Activated T-helper 9 cell treated with anti-CD3 and anti-CD28 coated beads, Interleukin-2, amount 50 U/mL, for 16 hours (primary cell): Measurements from ENCODE around the gene PIGZ.
A peak's percentile ranks its signal among the peaks of the same experiment; 100 is the strongest.
"Not testable (repeated sequence)": the region's sequence is repeated elsewhere in the genome, so short reads cannot be mapped to it uniquely, and the experiment has no call there.

Source experiments
- DNase-seq: peaks from one replicate; pipeline ENCODE4 v3.0.0-alpha.2; 2020; ENCODE audit warnings: low read depth

Gene PIGZ

DNA sequence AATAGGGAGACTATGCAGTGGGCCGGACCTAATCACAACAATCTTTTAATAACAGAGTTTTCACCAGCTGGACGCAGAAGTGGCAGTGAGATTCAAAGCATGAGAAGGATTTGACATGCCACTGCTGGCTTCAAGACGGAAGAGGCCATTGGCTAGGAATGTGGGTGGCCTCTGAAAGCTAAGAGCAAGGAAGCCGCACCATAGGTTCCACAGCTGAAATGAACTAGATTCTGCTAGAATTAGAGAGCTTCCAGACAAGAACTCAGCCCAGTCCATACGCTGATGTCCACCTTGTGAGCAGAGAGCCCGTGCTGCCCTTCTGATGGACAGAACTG, 19.4 kb downstream of the PIGZ start:
- no peak for DNase-seq

DNA sequence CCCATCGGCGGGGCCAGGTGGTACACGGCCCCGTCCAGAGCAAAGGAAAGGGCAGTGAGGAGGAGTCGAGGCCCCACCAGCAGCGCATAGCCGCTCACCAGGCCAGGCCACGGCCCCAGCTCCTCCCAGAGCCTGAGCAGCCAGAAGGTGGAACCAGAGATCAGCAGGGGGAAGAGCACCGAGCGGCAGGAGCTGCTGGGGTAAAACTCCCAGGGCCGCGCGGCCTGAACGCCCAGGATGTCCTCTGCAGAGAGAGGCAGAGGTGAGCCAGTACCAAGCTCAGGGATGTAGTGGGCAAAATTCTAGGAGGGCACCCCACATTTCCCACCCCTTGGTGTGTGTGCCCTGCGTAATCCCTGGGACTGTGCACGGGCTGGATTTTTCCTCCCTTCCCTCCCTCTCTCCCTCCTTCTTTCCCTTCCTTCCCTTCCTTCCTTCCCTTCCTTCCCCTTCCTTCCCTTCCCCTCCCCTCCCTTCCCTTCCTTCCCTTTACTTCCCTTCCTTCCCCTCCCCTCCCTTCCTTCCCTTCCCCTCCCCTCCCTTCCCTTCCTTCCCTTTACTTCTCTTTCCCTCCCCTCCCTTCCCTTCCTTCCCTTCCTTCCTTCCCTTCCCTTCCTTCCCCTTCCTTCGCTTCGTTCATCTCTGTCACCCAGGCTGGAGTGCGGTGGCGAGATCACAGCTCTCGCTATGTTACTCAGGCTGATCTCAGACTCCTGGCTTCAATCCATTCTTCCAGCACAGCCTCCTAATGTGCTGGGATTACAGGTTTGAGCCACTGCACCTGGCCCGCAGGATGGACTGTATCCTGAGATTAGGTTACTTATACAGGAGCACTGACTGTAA, 20.0 kb downstream of the PIGZ start:
- DNase-seq = no peak

DNA sequence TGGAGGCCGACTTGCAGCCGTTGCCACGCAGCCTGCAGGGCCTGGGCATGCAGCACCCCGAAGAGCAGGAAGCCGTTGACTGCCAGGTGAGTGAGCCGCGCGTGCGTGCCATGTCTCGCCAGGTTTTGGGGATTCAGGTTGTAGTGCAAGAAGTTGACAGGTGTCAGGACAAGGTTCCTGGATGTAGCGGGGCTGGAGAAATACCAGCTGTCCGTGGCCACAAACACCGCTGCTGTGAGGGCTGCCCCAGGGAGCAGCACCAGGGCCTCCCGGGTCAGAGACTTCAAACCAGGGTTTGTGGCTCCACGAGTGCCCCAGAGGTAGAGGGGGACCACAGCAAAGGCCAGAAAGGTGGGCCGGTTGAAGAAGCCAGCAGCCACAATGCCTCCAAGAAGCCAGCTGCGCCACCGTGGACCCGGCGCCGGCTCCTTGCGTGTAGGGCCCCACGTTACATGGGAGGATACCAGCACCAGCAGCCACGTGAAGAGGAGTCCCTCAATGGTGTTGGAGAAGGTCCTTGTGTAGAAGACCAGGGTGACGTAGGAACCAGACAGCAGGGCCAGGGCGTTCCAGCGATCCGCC, 20.7 kb downstream of the PIGZ start:
- DNase-seq = no peak

GRCh38 chr3:196947136-196947859, 21.3 kb downstream of the PIGZ start:
- no peak for DNase-seq

DNA sequence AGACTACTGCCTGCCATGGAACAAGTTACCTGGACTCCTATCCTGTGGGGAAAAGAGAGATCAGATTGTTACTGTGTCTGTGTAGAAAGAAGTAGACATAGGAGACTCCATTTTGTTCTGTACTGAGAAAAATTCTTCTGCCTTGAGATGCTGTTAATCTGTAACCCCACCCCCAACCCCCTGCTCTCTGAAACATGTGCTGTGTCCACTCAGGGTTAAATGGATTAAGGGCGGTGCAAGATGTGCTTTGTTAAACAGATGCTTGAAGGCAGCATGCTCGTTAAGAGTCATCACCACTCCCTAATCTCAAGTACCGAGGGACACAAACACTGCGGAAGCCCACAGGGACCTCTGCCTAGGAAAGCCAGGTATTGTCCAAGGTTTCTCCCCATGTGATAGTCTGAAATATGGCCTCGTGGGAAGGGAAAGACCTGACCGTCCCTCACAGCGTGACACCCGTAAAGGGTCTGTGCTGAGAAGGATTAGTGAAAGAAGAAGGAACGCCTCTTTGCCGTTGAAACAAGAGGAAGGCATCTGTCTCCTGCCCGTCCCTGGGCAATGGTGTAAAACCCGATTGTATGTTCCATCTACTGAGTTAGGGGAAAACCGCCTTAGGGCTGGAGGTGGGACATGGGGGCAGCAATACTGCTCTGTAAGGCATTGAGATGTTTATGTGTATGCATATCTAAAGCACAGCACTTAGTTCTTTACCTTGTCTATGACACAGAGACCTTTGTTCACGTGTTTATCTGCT, 24.4 kb downstream of the PIGZ start:
- DNase-seq = not testable (repeated sequence)

DNA sequence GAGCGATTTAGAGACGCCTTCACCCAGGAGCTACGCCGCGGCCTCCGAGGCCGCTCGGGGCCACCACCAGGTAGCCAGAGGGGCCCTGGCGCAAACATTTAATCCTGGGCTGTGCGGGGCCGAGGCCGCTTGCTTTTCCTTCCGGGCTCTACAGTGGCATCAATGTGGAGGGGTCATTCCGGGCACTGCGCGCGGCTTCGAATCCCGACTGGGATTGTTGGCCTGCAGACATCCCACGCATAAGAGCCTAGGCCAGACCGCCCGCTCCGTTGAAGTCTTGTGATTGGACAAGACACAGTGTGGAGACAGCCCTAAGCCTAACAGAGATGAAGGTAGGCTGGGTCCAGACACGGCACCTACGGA, 25.7 kb downstream of the PIGZ start:
- no peak for DNase-seq

GRCh38 chr3:196942226-196942914, 26.3 kb downstream of the PIGZ start, which contains the start of gene NCBP2:
Gene NCBP2, minus strand, starts transcription at chr3:196942528. Its CDS starts 25 bp downstream, at chr3:196942503.
- DNase-seq = peak; percentile 100

- DNase-seq = peak; percentile 53
Observed at GRCh38 chr3:196941729-196942225, 26.9 kb downstream of the PIGZ start.

- no peak for DNase-seq
Observed at GRCh38 chr3:196938576-196938975, 30.1 kb downstream of the PIGZ start.

- DNase-seq = no peak
Observed at GRCh38 chr3:196938124-196938523, 30.5 kb downstream of the PIGZ start.

- no peak for DNase-seq
Observed at GRCh38 chr3:196936288-196936687, 32.3 kb downstream of the PIGZ start.

DNA sequence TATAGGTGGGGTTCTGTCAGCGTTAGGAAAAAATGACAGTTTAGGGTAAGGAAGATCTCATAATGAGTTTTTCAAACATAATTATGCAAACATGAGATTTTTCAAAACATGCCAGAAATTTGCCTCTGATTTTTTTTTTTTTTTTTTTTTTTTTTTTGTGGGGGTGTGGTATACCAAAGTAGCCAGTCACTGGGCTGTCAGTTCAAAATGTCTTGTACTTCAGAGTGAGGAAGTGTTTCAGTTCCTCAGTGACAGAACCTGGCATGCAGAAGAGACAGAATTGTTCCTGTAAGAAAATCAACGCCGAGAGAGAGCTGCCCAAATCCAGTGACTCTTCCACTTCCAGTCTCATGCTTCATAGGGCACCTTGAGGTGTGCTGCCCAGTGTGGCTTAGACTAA, 36.0 kb downstream of the PIGZ start:
- no peak for DNase-seq

GRCh38 chr3:196931828-196932587, 36.6 kb downstream of the PIGZ start:
- no peak for DNase-seq

DNA sequence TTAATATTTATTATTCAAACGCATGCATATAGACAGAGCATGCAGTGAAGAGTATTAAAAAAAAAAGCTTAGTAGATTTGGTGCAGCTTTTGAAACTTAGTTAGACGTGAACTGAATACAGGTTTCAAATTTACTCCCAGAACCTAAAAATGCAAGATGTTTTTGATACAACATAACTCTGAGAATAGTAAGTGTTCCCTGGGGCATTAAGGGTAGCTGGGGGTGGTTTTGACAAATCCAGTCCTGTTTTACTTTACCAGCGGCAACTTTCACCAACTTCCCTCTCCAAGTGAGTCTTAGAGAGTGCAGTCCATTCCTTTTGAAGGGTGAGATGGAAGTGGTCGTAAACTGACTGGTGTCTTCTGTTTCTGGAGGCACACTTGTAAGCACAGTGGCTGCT, 37.5 kb downstream of the PIGZ start:
- no peak for DNase-seq

DNA sequence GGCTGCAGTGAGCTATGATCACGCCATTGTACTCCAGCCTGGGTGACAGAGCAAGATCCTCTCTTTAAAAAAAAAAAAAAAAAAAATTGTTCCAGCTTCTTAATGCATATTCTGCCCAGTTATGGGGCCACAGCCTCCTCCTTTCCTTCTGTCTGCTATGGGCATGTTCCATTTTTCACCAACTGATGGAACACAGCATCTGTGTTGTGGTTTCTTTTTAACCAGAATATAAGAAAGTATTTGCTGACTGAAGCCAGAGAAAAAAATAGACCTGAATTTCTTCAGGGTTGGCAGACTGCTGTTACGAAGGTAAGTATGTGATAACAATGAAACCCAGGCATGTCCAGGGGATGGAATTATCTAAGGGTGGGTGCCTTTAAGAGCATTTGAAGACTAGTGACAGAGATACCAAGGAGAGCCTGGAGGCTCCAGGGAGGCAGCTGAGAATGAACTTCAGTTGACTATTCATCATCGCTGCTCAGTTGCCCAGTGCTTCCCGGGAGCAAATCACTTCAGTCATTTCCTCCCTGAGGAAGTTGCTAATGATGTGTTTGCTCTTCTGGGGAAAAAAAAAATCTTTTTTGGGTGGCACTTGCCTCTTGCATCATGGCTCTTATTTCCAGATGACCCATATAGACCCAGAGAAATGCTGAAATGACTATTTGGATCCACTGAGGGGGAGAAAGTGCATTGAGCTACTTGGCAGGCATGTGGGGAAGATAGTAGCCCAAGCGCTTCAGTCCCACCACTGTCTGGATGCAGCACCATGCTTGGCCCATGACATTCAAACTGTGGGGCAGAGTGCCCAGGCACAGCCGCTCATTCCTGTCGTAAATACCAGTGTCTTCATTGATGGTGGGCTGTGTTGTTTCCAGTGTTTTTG, 40.8 kb downstream of the PIGZ start:
- no peak for DNase-seq

- DNase-seq = no peak
Observed at GRCh38 chr3:196920733-196921132, 47.9 kb downstream of the PIGZ start.

DNA sequence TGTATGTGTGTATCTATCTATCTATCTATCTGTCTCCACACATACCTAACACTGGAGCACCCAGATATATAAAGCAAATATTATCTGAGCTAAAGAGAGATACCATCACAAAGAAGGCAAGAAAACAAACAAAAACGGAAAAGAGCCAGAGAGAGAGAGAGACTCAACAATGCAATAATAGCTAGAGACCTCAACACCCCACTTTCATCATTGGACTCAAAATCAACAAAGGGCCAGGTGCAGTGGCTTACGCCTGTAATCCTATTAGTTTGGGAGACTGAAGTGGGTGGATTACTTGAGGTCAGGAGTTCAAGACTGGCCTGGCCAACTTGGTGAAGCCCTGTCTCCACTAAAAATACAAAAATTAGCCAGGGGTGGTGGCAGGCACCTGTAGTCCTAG, 49.7 kb downstream of the PIGZ start:
- DNase-seq = no peak

- no peak for DNase-seq
Observed at GRCh38 chr3:196916995-196917394, 51.6 kb downstream of the PIGZ start.

DNA sequence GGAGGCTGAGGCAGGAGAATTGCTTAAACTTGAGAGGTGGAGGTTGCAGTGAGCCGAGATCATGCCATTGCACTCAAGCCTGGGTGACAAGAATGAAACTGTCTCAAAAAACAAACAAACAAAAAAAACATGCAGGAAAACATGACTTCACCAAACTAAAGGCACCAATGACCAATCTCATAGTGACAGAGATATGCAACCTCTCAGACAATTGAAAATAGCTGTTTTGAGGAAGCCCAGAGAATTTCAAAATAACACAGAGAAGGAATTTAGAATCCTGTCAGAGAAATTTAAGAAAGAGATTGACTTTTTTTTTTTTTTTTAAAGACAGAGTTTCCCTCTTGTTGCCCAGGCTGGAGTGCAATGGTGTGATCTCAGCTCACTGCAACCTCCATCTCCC, 52.4 kb downstream of the PIGZ start:
- DNase-seq = no peak

- DNase-seq = no peak
Observed at GRCh38 chr3:196915375-196915774, 53.3 kb downstream of the PIGZ start.
